Mesenchymal stem cell (in vitro differentiated cells and primary cell): ENCODE data around the gene GNG4.

Experiments used
- DNase-seq: peaks from one replicate; pipeline ENCODE4 v3.0.0-alpha.2; 2013
- H2AFZ ChIP-seq: one replicate; pipeline ENCODE4 v1.6.1; 2013; ENCODE audit warnings: low read depth, mild to moderate bottlenecking, control low read depth, inconsistent platforms, low read length, moderate library complexity
- H2AK5ac ChIP-seq: 2 replicates; pipeline ENCODE4 v1.6.1; 2013; ENCODE audit warnings: low read length, moderate library complexity, mild to moderate bottlenecking, inconsistent platforms; ENCODE audit not compliant: severe bottlenecking
- H2BK120ac ChIP-seq: one replicate; pipeline ENCODE4 v1.6.1; 2013; ENCODE audit warnings: low read depth, mild to moderate bottlenecking, inconsistent platforms, low read length, moderate library complexity
- H2BK12ac ChIP-seq, 2 experiments: one replicate each; pipeline ENCODE4 v1.6.1; 2013; ENCODE audit warnings: inconsistent platforms in 2 of 2, low read length in 2 of 2, mild to moderate bottlenecking in 2 of 2, moderate library complexity in 2 of 2, control low read depth in 1 of 2
- H2BK15ac ChIP-seq: one replicate; pipeline ENCODE4 v1.6.1; 2013; ENCODE audit warnings: mild to moderate bottlenecking, low read depth, inconsistent platforms; ENCODE audit not compliant: poor library complexity, severe bottlenecking
- H2BK5ac ChIP-seq: 2 replicates; pipeline ENCODE4 v1.6.1; 2013; ENCODE audit warnings: low read depth, mild to moderate bottlenecking, low read length, control low read depth, inconsistent platforms; ENCODE audit not compliant: poor library complexity, severe bottlenecking
- H3K14ac ChIP-seq, 2 experiments: one replicate each; pipeline ENCODE4 v1.6.1; 2013; ENCODE audit warnings: inconsistent platforms in 2 of 2, low read length in 2 of 2, control low read depth in 1 of 2, mild to moderate bottlenecking in 1 of 2, moderate library complexity in 1 of 2
- H3K18ac ChIP-seq, 2 experiments: one replicate each; pipeline ENCODE4 v1.6.1; 2013; ENCODE audit warnings: inconsistent platforms in 2 of 2, low read length in 2 of 2, control low read depth in 1 of 2, low read depth in 1 of 2, mild to moderate bottlenecking in 1 of 2
- H3K23ac ChIP-seq, 2 experiments: one replicate each; pipeline ENCODE4 v1.6.1; 2013; ENCODE audit warnings: inconsistent platforms in 2 of 2, low read length in 2 of 2, mild to moderate bottlenecking in 2 of 2, moderate library complexity in 2 of 2, control low read depth in 1 of 2
- H3K27ac ChIP-seq: 2 replicates; pipeline ENCODE4 v1.5.1; 2013; ENCODE audit warnings: mild to moderate bottlenecking, moderate library complexity, low read length, control low read depth, inconsistent platforms; ENCODE audit not compliant: poor library complexity, severe bottlenecking
- H3K27me3 ChIP-seq, 2 experiments: 2 replicates each; pipeline versions ENCODE4 v1.6.1 to v1.7.0; 2013; ENCODE audit warnings: low read length in 2 of 2, mild to moderate bottlenecking in 2 of 2, moderate library complexity in 2 of 2, control low read depth in 1 of 2, inconsistent platforms in 1 of 2; ENCODE audit not compliant: control insufficient read depth in 1 of 2, insufficient read depth in 1 of 2
- H3K36me3 ChIP-seq, 2 experiments: 2 replicates each; pipeline versions ENCODE4 v1.6.1 to v1.7.0; 2013; ENCODE audit warnings: low read length in 2 of 2, control low read depth in 1 of 2, inconsistent platforms in 1 of 2, low read depth in 1 of 2, mild to moderate bottlenecking in 1 of 2; ENCODE audit not compliant: insufficient read depth in 2 of 2, control insufficient read depth in 1 of 2
- H3K4ac ChIP-seq, 2 experiments: one replicate each; pipeline ENCODE4 v1.6.1; 2013; ENCODE audit warnings: inconsistent platforms in 2 of 2, low read length in 2 of 2, mild to moderate bottlenecking in 2 of 2, moderate library complexity in 2 of 2, control low read depth in 1 of 2, low read depth in 1 of 2
- H3K4me1 ChIP-seq: 2 replicates; pipeline ENCODE4 v1.6.1; 2013; ENCODE audit warnings: low read depth, low read length, control low read depth; ENCODE audit not compliant: control insufficient read depth, insufficient read depth
- H3K4me2 ChIP-seq: 2 replicates; pipeline ENCODE4 v1.6.1; 2013; ENCODE audit warnings: low read length, mild to moderate bottlenecking, inconsistent platforms; ENCODE audit not compliant: poor library complexity, severe bottlenecking
- H3K4me3 ChIP-seq, 2 experiments: 2 replicates each; pipeline versions ENCODE4 v1.5.1 to v1.7.0; 2013; ENCODE audit warnings: low read length in 2 of 2, mild to moderate bottlenecking in 2 of 2, control low read depth in 1 of 2, low read depth in 1 of 2; ENCODE audit not compliant: insufficient read depth in 1 of 2
- H3K79me1 ChIP-seq: replicated peaks from 2 replicates; pipeline ENCODE4 v1.6.1; 2013; ENCODE audit warnings: mild to moderate bottlenecking, control low read depth, low read length, inconsistent platforms; ENCODE audit not compliant: poor library complexity, severe bottlenecking
- H3K9ac ChIP-seq: 2 replicates; pipeline ENCODE4 v1.7.0; 2013; ENCODE audit warnings: mild to moderate bottlenecking, low read length, moderate library complexity
- H3K9me3 ChIP-seq: 2 replicates; pipeline ENCODE4 v1.7.0; 2013; ENCODE audit warnings: mild to moderate bottlenecking, low read length; ENCODE audit not compliant: control insufficient read depth
- H4K8ac ChIP-seq: one replicate; pipeline ENCODE4 v1.6.1; 2013; ENCODE audit warnings: inconsistent platforms, mild to moderate bottlenecking, low read length, moderate library complexity
- H4K91ac ChIP-seq: one replicate; pipeline ENCODE4 v1.6.1; 2013; ENCODE audit warnings: mild to moderate bottlenecking, low read length, inconsistent platforms
- WGBS: methylation state at CpG from one replicate; pipeline ENCODE4 v1.1.7; 2013; ENCODE audit warnings: mixed read lengths; 5-methylcytosine and 5-hydroxymethylcytosine counted together

Gene GNG4

GRCh38 chr1:235657747-235658526 lies 8.4 kb upstream of the GNG4 start:
- no peaks in the 10 kb centered on the region for H3K79me1 ChIP-seq
- H3K27ac ChIP-seq, result no peak overlapping the region
- no peaks in the 10 kb centered on the region for H3K4me1 ChIP-seq
- H2AFZ ChIP-seq, result no peak overlapping the region
- peaks cover 4 to 5% of the 10 kb centered on the region in 2 experiments for H3K27me3 ChIP-seq
- H3K9me3 ChIP-seq, result no peaks in the 10 kb centered on the region
- no peak overlapping the region for H2BK5ac ChIP-seq
- H2BK15ac ChIP-seq, result no peak overlapping the region
- DNase-seq, result no peak
- H3K18ac ChIP-seq, result no peak overlapping the region
- no peak overlapping the region for H2AK5ac ChIP-seq
- WGBS, result 82% methylated on average over 5 of the region's 5 CpGs
- no peak overlapping the region for H3K4me2 ChIP-seq
- H4K8ac ChIP-seq, result no peak overlapping the region
- H3K23ac ChIP-seq, result no peak overlapping the region
- no peak overlapping the region for H3K14ac ChIP-seq
- no peak overlapping the region for H3K4me3 ChIP-seq
- no peak overlapping the region for H3K4ac ChIP-seq
- H4K91ac ChIP-seq, result no peak overlapping the region
- no peak overlapping the region for H2BK120ac ChIP-seq
- peaks cover 0 to 35% of the 10 kb centered on the region in 2 experiments for H3K36me3 ChIP-seq
- no peak overlapping the region for H2BK12ac ChIP-seq
- H3K9ac ChIP-seq, result no peak overlapping the region

- WGBS, result 93% methylated on average over 3 of the region's 5 CpGs
- no peak for DNase-seq
- H3K9ac ChIP-seq, result no peak overlapping the region
- no peak overlapping the region for H3K4me2 ChIP-seq
- no peak overlapping the region for H2BK15ac ChIP-seq
- H2BK5ac ChIP-seq, result no peak overlapping the region
- no peak overlapping the region for H3K27ac ChIP-seq
- no peak overlapping the region for H4K8ac ChIP-seq
- H3K14ac ChIP-seq, result no peak overlapping the region
- H3K36me3 ChIP-seq, result peaks cover 0 to 28% of the 10 kb centered on the region in 2 experiments
- H3K9me3 ChIP-seq, result no peaks in the 10 kb centered on the region
- no peak overlapping the region for H3K18ac ChIP-seq
- H2AK5ac ChIP-seq, result no peak overlapping the region
- H3K27me3 ChIP-seq, result peaks cover 4 to 10% of the 10 kb centered on the region in 2 experiments
- no peak overlapping the region for H4K91ac ChIP-seq
- H2BK12ac ChIP-seq, result no peak overlapping the region
- H3K79me1 ChIP-seq, result no peaks in the 10 kb centered on the region
- H2AFZ ChIP-seq, result no peak overlapping the region
- no peak overlapping the region for H2BK120ac ChIP-seq
- no peak overlapping the region for H3K23ac ChIP-seq
- H3K4me3 ChIP-seq, result no peak overlapping the region
- no peak overlapping the region for H3K4ac ChIP-seq
- H3K4me1 ChIP-seq, result no peaks in the 10 kb centered on the region
These were observed 7.7 kb upstream of the GNG4 start for GRCh38 chr1:235657269-235657668.

- no peak overlapping the region for H3K14ac ChIP-seq
- H3K4me2 ChIP-seq, result no peak overlapping the region
- no peak overlapping the region for H2BK5ac ChIP-seq
These were observed 2.8 kb upstream of the GNG4 start for GRCh38 chr1:235652364-235652763.

GRCh38 chr1:235651170-235651806 lies 1.7 kb upstream of the GNG4 start:
- no peak overlapping the region for H4K8ac ChIP-seq
- no peak overlapping the region for H3K9ac ChIP-seq
- H2BK120ac ChIP-seq, result no peak overlapping the region
- no peak overlapping the region for H2BK5ac ChIP-seq
- no peak overlapping the region for H3K18ac ChIP-seq
- no peak overlapping the region for H2AK5ac ChIP-seq
- H2AFZ ChIP-seq, result no peak overlapping the region
- H3K14ac ChIP-seq, result no peak overlapping the region
- no peaks in the 10 kb centered on the region for H3K79me1 ChIP-seq
- H3K23ac ChIP-seq, result no peak overlapping the region
- no peak for DNase-seq
- H2BK12ac ChIP-seq, result no peak overlapping the region
- no peaks in the 10 kb centered on the region for H3K36me3 ChIP-seq
- H2BK15ac ChIP-seq, result no peak overlapping the region
- H3K4ac ChIP-seq, result no peak overlapping the region
- H3K9me3 ChIP-seq, result no peaks in the 10 kb centered on the region
- peak overlapping the region in 1 of 2 experiments; percentile 63 for H3K4me3 ChIP-seq
- no peak overlapping the region for H3K27ac ChIP-seq
- H3K4me2 ChIP-seq, result peak overlapping the region; percentile 1
- peaks cover 23% of the 10 kb centered on the region for H3K4me1 ChIP-seq
- peaks cover 44 to 61% of the 10 kb centered on the region in 2 experiments for H3K27me3 ChIP-seq
- H4K91ac ChIP-seq, result no peak overlapping the region
- WGBS, result 37% methylated on average over 8 of the region's 10 CpGs

More at GRCh38 chr1:235652364-235652763, 2.8 kb upstream of the GNG4 start:
- peaks cover 23% of the 10 kb centered on the region for H3K4me1 ChIP-seq
- H3K79me1 ChIP-seq, result no peaks in the 10 kb centered on the region
- no peaks in the 10 kb centered on the region for H3K9me3 ChIP-seq
- no peak overlapping the region for H3K9ac ChIP-seq
- DNase-seq, result no peak
- no peak overlapping the region for H4K8ac ChIP-seq
- H2AK5ac ChIP-seq, result no peak overlapping the region
- H3K36me3 ChIP-seq, result peaks cover 0 to 3% of the 10 kb centered on the region in 2 experiments
- 94% methylated on average over 11 of the region's 11 CpGs for WGBS
- no peak overlapping the region for H2BK15ac ChIP-seq
- peaks cover 39 to 51% of the 10 kb centered on the region in 2 experiments for H3K27me3 ChIP-seq
- H3K18ac ChIP-seq, result no peak overlapping the region
- no peak overlapping the region for H3K4ac ChIP-seq
- H2AFZ ChIP-seq, result no peak overlapping the region
- H3K23ac ChIP-seq, result no peak overlapping the region
- no peak overlapping the region for H4K91ac ChIP-seq
- no peak overlapping the region for H3K4me3 ChIP-seq
- no peak overlapping the region for H2BK12ac ChIP-seq
- H3K27ac ChIP-seq, result no peak overlapping the region
- H2BK120ac ChIP-seq, result no peak overlapping the region
